M059J (cell line): ENCODE data around the gene ALOX15B. TPM values are rescaled to one million over a fixed set of nuclear protein-coding genes. Genes with fewer than 3 reads are reported as not detected.
"Not testable (repeated sequence)": the region's sequence is repeated elsewhere in the genome, so short reads cannot be mapped to it uniquely, and the experiment has no call there.

Experiments used
- DNase-seq: peaks from one replicate; pipeline ENCODE4 v3.0.0-alpha.2; 2012; ENCODE audit warnings: low read depth
- total RNA-seq: library from RNA; depleted of rRNA; stranded (reverse); fragments of >200 nt; shearing (Covaris generic); gene quantifications from 2 replicates; pipeline ENCODE4 v1.2.3, GENCODE V29; 2014

ALOX15B gene
- total RNA-seq, 1 experiment from 2014 or later = not detected

- peak; percentile 23 for DNase-seq
Observed at GRCh38 chr17:8062807-8063483, 24.1 kb downstream of the ALOX15B start.

GRCh38 chr17:8063761-8064534, 25.1 kb downstream of the ALOX15B start:
- DNase-seq = no peak

DNA sequence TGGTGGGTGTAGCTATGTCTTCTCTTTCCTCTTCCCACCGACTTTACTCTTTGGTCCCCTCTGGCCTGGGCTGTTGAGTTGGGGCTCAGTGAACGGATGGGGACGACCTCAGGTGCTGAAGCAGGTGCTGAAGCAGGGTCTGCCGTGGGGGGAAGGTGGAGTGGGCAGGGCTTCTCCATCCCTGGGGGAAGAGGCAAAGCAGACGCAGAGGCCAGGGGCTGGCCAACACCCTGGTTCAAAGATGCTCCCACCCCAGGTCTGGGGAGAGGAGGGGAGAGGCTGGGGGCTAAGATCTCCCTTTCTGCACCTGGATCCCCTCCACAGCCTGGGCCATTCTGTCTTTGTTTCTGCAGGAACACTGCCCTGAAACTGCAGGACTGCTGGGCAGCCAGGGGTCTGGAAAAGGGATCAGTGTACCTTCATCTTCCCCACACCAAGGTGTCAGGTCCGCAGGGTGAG, 25.7 kb downstream of the ALOX15B start:
- DNase-seq = no peak

- peak; percentile 26 for DNase-seq
Observed at GRCh38 chr17:8066841-8067775, 28.2 kb downstream of the ALOX15B start.

DNA sequence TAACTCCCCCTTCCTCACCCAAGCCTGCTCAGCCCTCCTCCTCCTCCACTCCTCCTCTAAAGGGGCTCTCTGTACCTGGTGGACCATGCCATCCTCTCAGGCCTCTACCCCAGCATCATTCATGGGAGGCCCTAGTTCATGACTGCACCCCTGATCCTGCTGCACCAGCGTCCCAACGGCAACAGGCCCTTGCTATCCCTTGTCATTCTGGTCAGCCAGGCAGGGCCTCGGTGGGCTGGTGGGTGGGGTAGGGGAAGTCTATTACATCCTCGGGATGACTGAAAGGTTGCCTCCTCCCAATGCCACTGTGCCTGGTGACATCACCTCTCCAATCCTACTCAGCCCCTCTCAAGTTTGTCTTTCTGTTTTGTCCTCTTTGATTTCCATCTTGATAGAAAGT, 28.9 kb downstream of the ALOX15B start:
- no peak for DNase-seq

GRCh38 chr17:8068736-8069586, 30.1 kb downstream of the ALOX15B start:
- DNase-seq = no peak

- no peak for DNase-seq
Observed at GRCh38 chr17:8069587-8069860, 30.7 kb downstream of the ALOX15B start.

DNA sequence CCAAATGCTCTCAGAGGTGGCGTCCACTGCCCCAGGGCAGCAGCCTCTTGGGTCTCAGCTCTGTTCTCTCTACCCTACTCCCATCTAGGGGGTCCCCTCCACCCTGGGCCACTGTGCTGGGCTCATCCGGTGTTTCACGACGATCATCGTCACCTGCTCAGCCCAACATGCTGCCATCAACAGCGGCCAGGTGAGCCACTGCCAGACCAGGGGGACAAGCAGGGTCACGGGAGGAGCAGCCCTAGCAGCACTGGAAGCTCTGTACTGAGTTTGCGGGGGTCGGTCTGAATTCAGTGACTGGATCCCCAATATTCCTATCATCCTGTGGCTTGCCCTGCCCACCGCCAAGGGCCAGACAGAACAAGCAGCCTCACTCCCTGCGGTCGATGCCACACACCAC, 32.6 kb downstream of the ALOX15B start:
- DNase-seq = no peak

- DNase-seq = no peak
Observed at GRCh38 chr17:8072341-8072728, 33.5 kb downstream of the ALOX15B start.

DNA sequence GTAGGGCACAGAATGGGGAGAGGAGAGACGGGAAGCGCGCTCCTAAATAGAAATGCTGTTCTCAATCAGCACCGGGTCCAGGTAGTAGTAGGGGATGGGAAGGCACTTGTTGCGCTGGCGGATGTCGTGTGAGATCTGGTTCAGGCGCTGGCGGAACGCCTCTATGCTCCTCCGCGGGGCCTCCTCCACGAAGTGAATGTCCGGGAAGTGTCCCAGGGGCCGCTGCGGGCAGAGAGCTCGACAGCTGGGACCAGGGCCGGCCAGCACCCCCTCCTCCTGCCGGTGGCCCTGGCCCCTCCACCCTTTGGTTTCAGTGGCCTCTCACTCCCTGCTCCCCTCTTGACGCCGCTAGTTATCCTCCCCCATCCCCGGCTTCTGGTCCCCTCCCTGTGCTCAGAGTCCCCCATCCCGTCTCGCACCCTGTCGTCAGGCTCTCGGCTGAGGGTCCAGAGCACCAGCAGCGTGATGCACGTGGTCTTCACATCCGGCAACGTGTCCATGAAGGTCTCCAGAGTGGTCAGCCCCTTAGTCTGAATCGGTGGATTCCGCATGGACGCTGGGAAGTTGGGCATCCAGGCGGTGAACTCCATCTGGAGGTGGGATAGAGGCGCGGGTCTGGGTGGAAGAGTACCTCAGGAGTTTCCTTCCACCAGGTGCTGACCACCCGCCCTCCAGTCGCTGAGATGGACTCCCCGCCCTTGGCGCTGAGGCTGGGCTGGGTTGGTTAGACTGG, 34.0 kb downstream of the ALOX15B start:
- no peak for DNase-seq

DNA sequence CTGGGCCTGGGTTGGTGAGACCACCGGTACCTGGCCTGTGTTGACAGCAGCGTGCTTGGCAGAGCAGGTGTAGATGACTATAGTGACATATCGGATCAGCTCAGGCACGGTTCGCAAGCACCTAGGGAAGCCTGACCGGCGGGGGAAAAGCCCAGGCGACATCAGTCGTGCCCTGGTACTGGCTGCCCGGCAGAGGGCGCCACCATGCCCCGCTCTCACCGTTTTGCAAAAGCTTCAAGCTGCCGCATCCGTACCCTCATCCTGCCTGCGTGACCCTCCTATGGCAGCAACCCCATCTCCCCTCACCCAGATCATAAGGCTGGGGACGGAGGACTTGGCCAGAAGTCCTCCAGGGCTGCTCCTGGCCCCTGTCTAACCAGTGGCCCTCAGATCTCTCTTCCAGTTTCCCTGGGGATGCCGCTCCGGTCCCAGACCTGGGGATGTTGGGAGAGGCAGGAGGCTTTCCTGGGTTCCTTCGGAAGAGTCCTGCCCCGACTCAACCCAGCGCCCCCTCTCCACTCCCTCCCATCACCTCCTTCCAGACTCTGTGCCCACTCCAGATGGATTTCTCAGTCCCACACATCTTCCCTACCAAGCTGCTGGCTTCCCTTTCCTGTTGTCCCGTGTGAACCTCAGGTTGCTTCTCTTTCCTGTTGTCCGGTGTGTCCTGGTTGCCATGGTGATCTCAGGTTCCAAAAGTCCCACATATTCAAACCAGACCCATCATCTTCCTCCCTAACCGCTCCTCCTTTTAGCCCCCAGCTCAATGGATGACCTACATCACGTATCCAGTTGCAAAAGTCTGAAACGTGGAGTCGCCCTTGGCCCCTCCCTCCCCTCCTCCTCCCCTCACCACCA, 35.0 kb downstream of the ALOX15B start:
- DNase-seq = peak; percentile 51

DNA sequence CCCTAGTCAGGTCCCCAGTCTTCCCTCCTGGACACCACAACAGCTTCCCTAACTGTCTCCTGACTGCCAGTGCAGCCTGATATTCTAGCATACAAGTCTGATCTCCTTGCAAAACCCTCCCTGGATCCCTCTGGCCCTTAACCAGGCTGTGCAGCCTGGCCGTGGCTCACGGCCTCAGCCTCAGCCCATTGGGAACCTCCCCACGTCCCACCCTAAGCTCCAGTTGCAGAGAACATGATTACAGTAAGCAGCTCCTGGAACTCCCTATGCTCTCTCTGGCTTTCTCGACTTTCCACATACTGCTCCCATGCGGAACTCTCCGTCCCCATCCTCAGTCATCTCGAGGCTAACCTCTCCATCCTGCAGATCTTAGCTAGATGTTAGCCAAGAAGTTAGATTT, 35.7 kb downstream of the ALOX15B start:
- no peak for DNase-seq

GRCh38 chr17:8075081-8075480, 36.2 kb downstream of the ALOX15B start:
- no peak for DNase-seq

DNA sequence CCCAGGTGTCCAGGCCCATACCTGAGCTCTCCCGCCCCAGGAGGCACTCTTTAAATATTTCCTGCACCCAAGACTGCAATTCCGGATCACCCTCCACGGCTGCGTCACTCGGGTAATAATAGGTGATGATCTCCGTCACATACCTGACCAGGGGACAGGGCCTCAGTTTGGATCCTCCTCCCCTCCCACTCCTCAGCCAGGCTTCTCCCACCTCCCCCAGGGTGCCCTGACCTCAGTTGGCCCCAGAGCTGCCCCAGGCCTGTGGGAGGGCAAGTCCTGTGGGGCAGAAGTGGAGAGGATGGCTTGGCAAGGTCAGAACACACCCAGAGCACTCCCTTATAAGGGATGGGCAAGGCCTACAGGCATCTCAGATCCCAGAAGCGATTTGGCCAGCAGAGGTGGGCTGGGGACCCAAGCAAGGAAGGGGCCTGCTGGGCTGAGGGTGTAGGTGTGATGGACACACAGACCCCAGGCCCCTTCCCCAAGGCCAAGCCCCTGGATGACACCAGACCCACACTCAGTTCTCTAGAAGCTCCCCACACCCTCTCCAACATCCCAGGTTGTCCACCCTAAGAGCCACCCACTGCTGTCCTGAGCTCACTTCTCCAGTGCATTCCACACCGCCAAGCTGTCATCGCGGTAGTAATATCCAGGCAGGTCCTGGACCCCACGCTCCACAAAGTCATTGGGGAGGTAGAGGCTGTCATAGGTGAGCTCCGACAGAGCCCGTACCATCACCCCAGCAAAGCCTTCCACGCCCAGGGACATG, 36.9 kb downstream of the ALOX15B start:
- no peak for DNase-seq

DNA sequence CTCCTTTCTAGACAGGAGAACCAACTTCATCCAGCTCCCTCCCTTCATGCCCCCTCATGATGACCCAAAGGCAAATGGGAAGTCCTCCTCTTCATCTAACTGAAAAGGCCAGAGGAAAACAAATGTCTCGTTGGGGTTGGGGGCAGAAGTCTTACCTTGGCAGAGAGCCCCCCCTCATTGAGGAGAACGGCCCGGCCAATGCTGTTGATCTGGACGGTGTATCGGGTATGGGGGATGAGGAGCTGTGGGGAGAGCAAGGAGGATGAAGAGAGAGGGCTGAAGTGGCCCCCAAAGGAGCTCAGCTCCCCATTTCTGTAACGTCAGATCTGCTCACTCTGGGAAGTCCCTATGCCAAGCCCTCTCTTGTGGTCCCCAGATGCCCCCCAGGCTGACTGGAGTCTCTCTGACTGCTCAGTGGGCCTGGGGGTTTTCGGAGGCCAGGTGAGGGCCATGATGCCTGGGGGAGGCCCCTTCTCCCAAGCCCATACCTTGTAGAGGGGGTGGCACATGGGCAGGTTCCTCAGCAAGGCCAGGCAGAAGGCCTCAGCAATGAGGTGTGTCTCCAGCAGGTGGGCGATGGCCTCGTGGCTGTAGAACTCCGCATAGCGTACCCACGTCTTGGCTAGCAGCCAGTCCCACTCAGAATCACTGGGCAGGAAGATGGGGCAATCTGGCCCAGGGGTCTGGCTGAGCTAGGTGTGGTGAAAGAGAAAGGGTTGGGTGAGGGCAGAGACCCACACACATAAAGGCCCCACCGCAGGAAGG, 37.8 kb downstream of the ALOX15B start:
- no peak for DNase-seq

DNA sequence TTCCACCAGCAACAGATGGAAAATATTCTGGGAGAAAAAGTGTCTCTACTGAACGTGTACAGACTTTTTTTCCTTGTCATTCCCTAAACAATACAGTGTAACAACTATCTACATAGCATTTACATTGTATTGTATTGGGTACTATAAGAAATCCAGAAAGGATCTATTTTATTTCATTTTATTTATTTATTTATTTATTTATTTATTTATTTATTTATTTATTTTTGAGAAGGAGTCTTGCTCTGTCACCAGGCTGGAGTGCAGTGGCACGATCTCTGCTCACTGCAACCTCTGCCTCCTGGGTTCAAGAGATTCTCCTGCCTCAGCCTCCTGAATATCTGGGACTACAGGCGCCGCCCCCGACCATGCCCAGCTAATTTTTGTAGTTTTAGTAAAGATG, 39.1 kb downstream of the ALOX15B start:
- DNase-seq = not testable (repeated sequence)

DNA sequence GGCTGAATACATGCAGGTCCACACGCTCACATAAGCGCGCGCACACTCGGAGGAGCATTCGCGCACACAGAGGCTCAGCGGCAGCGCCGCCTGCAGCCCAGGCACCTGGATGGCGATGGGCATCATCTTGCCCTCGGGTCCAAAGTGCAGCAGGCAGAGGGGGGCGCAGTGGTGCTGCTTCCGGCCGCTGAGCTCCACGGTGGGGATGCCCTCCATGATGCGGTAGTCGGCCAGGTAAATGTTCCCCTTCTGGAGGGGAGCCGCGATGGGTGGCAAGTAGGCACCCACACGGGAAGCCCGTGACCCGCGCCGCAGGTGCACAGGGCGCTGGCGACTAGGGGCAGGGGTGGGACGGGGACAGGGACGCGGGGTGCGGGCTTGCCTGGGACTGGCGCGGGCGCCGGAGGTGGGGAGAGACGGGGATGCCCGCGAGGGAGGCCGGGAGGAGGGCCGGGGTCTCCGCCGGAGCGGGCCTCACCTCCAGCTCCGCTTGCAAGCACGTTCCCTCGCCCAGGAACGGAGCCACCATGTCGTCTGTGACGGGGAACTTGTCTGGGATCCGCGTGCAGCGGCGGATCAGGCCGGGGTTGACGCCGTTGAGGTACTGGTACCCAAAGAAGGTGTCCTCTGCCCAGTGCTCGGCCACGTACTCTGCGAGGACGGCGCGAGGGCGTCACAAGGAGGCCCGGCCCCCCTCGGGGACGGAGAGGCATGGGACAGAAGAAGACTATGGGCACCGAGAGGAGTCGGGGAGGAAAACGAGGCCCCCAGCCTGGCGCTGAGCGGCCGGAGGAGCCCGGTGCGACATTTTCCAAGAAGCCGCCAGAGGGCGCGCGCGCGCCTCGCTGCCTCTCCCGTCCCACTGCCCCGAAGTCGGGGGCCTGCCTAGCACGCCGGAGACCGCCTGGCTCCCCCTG, 40.7 kb downstream of the ALOX15B start:
- DNase-seq = peak; percentile 42
